Central memory CD8-positive, alpha-beta T cell (primary cell): Measurements from ENCODE around the gene RIN3.

Experiments
- ATAC-seq: fragments of 150-1000 bp; cut with Tn5 transposase; replicated peaks from 2 replicates; pipeline ENCODE4 v1.10.0; 2022; ENCODE audit warnings: mild to moderate bottlenecking, moderate FRiP score, moderate number of reproducible peaks; ENCODE audit not compliant: poor library complexity, severe bottlenecking; ENCODE audit errors: extremely low read depth
- DNase-seq, 2 donors: peaks; one replicate each; pipeline ENCODE4 v3.0.0; 2021; ENCODE audit warnings: low spot score in 2 of 2
- H3K27ac Mint-ChIP-seq: one replicate; pipeline ENCODE4 v1.8.0; 2022; ENCODE audit warnings: low read depth, mild to moderate bottlenecking, moderate library complexity, mixed read lengths
- H3K27me3 Mint-ChIP-seq: one replicate; pipeline ENCODE4 v1.8.0; 2022; ENCODE audit warnings: mixed read lengths
- H3K36me3 Mint-ChIP-seq: one replicate; pipeline ENCODE4 v1.8.0; 2022; ENCODE audit warnings: mild to moderate bottlenecking, moderate library complexity, mixed read lengths; ENCODE audit not compliant: insufficient read depth
- H3K4me1 Mint-ChIP-seq: one replicate; pipeline ENCODE4 v1.8.0; 2022; ENCODE audit warnings: mixed read lengths
- H3K4me3 Mint-ChIP-seq: one replicate; pipeline ENCODE4 v1.8.0; 2022; ENCODE audit warnings: mild to moderate bottlenecking, moderate library complexity, mixed read lengths
- H3K9me3 Mint-ChIP-seq: one replicate; pipeline ENCODE4 v1.8.0; 2022; ENCODE audit warnings: mixed read lengths

The RIN3 gene

GRCh38 chr14:92601757-92602417 lies 88.3 kb downstream of the RIN3 start:
- Mint-ChIP-seq H3K36me3 (peaks cover 7% of the 10 kb centered on the region), H3K4me3 (no peak overlapping the region), H3K27ac (peak overlapping the region; percentile 3), H3K27me3 (no peaks in the 10 kb centered on the region), H3K9me3 (no peaks in the 10 kb centered on the region), H3K4me1 (peaks cover 53% of the 10 kb centered on the region)
- no peak for ATAC-seq
- no peak for DNase-seq

GRCh38 chr14:92603309-92604242 lies 90.0 kb downstream of the RIN3 start:
- Mint-ChIP-seq H3K9me3 (no peaks in the 10 kb centered on the region), H3K27ac (no peak overlapping the region), H3K4me3 (no peak overlapping the region), H3K27me3 (no peaks in the 10 kb centered on the region), H3K36me3 (peaks cover 7% of the 10 kb centered on the region), H3K4me1 (peaks cover 45% of the 10 kb centered on the region)
- peak; percentile 24 to 29 for DNase-seq
- peak; percentile 78 for ATAC-seq

GRCh38 chr14:92605274-92605940 lies 91.8 kb downstream of the RIN3 start:
- Mint-ChIP-seq H3K36me3 (peaks cover 9% of the 10 kb centered on the region), H3K4me3 (no peak overlapping the region), H3K27ac (peak overlapping the region; percentile 29)

GRCh38 chr14:92607251-92607650 lies 93.7 kb downstream of the RIN3 start:
- ATAC-seq (no peak), DNase-seq (no peak)
- Mint-ChIP-seq H3K4me3 (no peak overlapping the region), H3K4me1 (peaks cover 34% of the 10 kb centered on the region), H3K27ac (no peak overlapping the region), H3K36me3 (peaks cover 4% of the 10 kb centered on the region), H3K9me3 (no peaks in the 10 kb centered on the region), H3K27me3 (no peaks in the 10 kb centered on the region)

More at GRCh38 chr14:92605274-92605940, 91.8 kb downstream of the RIN3 start:
- no peak for ATAC-seq
- DNase-seq: no peak
- no peaks in the 10 kb centered on the region for H3K27me3 Mint-ChIP-seq
- H3K4me1 Mint-ChIP-seq: peaks cover 45% of the 10 kb centered on the region
- H3K9me3 Mint-ChIP-seq: no peaks in the 10 kb centered on the region

GRCh38 chr14:92607702-92608429 lies 94.3 kb downstream of the RIN3 start:
- ATAC-seq: no peak
- Mint-ChIP-seq H3K27me3 (no peaks in the 10 kb centered on the region), H3K27ac (no peak overlapping the region), H3K4me3 (no peak overlapping the region), H3K9me3 (no peaks in the 10 kb centered on the region), H3K36me3 (peaks cover 4% of the 10 kb centered on the region), H3K4me1 (peaks cover 40% of the 10 kb centered on the region)
- DNase-seq: no peak

- peaks cover 4% of the 10 kb centered on the region for H3K36me3 Mint-ChIP-seq
- H3K27ac Mint-ChIP-seq: peak overlapping the region; percentile 63
- H3K27me3 Mint-ChIP-seq: no peaks in the 10 kb centered on the region
- ATAC-seq: no peak
- peaks cover 50% of the 10 kb centered on the region for H3K4me1 Mint-ChIP-seq
- H3K4me3 Mint-ChIP-seq: no peak overlapping the region
- H3K9me3 Mint-ChIP-seq: no peaks in the 10 kb centered on the region
- no peak for DNase-seq
Observed at GRCh38 chr14:92609955-92610354, 96.4 kb downstream of the RIN3 start.

- no peaks in the 10 kb centered on the region for H3K27me3 Mint-ChIP-seq
- no peaks in the 10 kb centered on the region for H3K9me3 Mint-ChIP-seq
- H3K4me3 Mint-ChIP-seq: no peak overlapping the region
- H3K27ac Mint-ChIP-seq: no peak overlapping the region
- ATAC-seq (no peak), DNase-seq (no peak)
- peaks cover 4% of the 10 kb centered on the region for H3K36me3 Mint-ChIP-seq
- peaks cover 59% of the 10 kb centered on the region for H3K4me1 Mint-ChIP-seq
Observed at GRCh38 chr14:92610849-92611271, 97.3 kb downstream of the RIN3 start.

- H3K36me3 Mint-ChIP-seq: peaks cover 4% of the 10 kb centered on the region
- H3K4me3 Mint-ChIP-seq: no peak overlapping the region
- H3K4me1 Mint-ChIP-seq: peaks cover 68% of the 10 kb centered on the region
- peak overlapping the region; percentile 13 for H3K27ac Mint-ChIP-seq
- DNase-seq (peak; percentile 25 to 41), ATAC-seq (no peak)
- H3K27me3 Mint-ChIP-seq: no peaks in the 10 kb centered on the region
- no peaks in the 10 kb centered on the region for H3K9me3 Mint-ChIP-seq
Observed at GRCh38 chr14:92613008-92613658, 99.6 kb downstream of the RIN3 start.

- ATAC-seq: no peak
- Mint-ChIP-seq H3K9me3 (no peaks in the 10 kb centered on the region), H3K36me3 (peaks cover 4% of the 10 kb centered on the region), H3K4me1 (peaks cover 66% of the 10 kb centered on the region), H3K4me3 (peak overlapping the region; percentile 13), H3K27ac (peak overlapping the region; percentile 13), H3K27me3 (no peaks in the 10 kb centered on the region)
- DNase-seq: no peak
Observed at GRCh38 chr14:92613681-92614260, 100.2 kb downstream of the RIN3 start.

GRCh38 chr14:92615451-92615850 lies 101.9 kb downstream of the RIN3 start:
- Mint-ChIP-seq H3K4me1 (peaks cover 50% of the 10 kb centered on the region), H3K27me3 (no peaks in the 10 kb centered on the region), H3K27ac (peak overlapping the region; percentile 92), H3K36me3 (peaks cover 2% of the 10 kb centered on the region), H3K4me3 (peak overlapping the region; percentile 64), H3K9me3 (no peaks in the 10 kb centered on the region)
- ATAC-seq (peak; percentile 97), DNase-seq (peak; percentile 56 to 82)

GRCh38 chr14:92616178-92616577 lies 102.6 kb downstream of the RIN3 start:
- Mint-ChIP-seq H3K27ac (peak overlapping the region; percentile 92), H3K36me3 (peaks cover 4% of the 10 kb centered on the region), H3K9me3 (no peaks in the 10 kb centered on the region), H3K4me1 (peaks cover 45% of the 10 kb centered on the region), H3K4me3 (peak overlapping the region; percentile 64), H3K27me3 (no peaks in the 10 kb centered on the region)
- no peak for DNase-seq
- no peak for ATAC-seq
